Measurements from ENCODE around the gene FGG. TPM values are rescaled to one million over a fixed set of nuclear protein-coding genes. Genes with fewer than 3 reads are reported as not detected.

Gene FGG
- total RNA-seq, 4 donors from 2014 or later: not detected

DNA sequence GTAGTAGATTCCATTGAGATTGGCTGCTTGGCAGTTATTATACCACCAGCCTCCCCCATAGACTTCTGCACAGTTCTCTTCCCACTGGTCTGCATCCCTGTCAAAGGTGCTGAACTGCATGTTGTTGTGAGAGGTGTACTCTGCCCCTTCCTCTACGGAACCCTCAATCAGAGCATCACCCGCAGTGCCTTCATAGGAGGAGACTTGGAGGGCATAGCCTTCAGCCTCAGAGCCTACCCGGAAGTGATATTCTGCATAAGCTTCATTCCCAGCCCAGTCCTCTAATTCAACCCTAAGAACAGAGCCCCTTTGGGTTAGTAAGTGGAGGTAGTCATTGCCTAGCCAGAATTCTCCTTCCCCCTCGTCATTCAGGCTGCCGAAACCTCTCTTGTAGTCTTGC, 28.2 kb downstream of the FGG start:
- TF ChIP-seq POLR2A (IDR thresholded peaks at IDR 0.05): no peak
- TF ChIP-seq, protein P1, sequence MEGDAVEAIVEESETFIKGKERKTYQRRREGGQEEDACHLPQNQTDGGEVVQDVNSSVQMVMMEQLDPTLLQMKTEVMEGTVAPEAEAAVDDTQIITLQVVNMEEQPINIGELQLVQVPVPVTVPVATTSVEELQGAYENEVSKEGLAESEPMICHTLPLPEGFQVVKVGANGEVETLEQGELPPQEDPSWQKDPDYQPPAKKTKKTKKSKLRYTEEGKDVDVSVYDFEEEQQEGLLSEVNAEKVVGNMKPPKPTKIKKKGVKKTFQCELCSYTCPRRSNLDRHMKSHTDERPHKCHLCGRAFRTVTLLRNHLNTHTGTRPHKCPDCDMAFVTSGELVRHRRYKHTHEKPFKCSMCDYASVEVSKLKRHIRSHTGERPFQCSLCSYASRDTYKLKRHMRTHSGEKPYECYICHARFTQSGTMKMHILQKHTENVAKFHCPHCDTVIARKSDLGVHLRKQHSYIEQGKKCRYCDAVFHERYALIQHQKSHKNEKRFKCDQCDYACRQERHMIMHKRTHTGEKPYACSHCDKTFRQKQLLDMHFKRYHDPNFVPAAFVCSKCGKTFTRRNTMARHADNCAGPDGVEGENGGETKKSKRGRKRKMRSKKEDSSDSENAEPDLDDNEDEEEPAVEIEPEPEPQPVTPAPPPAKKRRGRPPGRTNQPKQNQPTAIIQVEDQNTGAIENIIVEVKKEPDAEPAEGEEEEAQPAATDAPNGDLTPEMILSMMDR (IDR thresholded peaks at IDR 0.05): no peak
- Histone ChIP-seq H3K27me3 (no peaks in the 10 kb centered on the region), H3K27ac (no peak overlapping the region), H3K36me3 (no peaks in the 10 kb centered on the region), H3K4me1 (no peaks in the 10 kb centered on the region), H3K9me3 (no peaks in the 10 kb centered on the region), H3K4me3 (no peak overlapping the region)
- DNase-seq: no peak

DNA sequence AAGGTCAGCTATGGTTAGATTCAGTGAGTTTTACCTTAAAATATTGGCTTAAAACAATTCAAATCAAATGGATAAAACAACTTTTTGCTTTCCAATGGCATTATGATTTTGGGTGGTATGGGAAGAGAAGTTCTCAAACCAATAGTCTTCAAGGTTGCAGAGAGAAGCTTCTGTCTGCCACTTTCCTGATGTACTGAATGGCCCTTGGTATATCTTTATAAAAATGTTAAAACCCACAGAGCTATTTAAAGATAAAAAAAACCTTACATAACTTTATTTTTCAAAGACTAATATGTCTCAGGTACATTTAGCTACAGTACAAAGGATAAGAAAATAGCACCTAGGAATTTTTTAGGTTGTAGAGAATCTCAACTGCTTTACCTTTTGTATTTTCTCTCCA, 28.8 kb downstream of the FGG start:
- Histone ChIP-seq H3K9me3 (no peaks in the 10 kb centered on the region), H3K4me1 (no peaks in the 10 kb centered on the region), H3K4me3 (no peak overlapping the region), H3K36me3 (no peaks in the 10 kb centered on the region), H3K27ac (no peak overlapping the region), H3K27me3 (no peaks in the 10 kb centered on the region)
- no peak for TF ChIP-seq POLR2A (IDR thresholded peaks at IDR 0.05)
- TF ChIP-seq, protein P1 (IDR thresholded peaks at IDR 0.05): no peak
- DNase-seq: no peak

DNA sequence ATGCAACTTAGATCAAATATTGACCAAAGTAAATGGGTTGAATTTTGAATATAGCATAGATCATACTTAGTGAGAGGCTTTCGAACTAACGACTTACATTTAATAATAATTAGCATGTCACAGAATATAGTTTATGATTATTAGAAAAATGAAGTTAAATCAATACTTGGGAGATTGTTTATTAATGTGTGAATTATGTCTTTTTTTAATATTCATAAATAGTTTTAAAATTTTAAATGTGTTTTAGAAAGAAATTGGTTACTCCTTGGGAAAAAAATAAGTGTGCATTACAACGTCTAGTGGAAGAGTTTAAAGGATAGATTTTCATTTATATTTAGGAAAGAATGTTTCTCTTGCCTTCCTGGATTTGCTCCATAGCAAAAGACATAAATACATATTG, 29.2 kb downstream of the FGG start:
- TF ChIP-seq POLR2A (IDR thresholded peaks at IDR 0.05): no peak
- TF ChIP-seq, protein P1 (IDR thresholded peaks at IDR 0.05): no peak
- no peak overlapping the region for H3K27ac ChIP-seq
- no peaks in the 10 kb centered on the region for H3K36me3 ChIP-seq
- no peak for DNase-seq
- H3K4me3 ChIP-seq: no peak overlapping the region
- no peaks in the 10 kb centered on the region for H3K4me1 ChIP-seq
- H3K27me3 ChIP-seq: no peaks in the 10 kb centered on the region
- no peaks in the 10 kb centered on the region for H3K9me3 ChIP-seq

DNA sequence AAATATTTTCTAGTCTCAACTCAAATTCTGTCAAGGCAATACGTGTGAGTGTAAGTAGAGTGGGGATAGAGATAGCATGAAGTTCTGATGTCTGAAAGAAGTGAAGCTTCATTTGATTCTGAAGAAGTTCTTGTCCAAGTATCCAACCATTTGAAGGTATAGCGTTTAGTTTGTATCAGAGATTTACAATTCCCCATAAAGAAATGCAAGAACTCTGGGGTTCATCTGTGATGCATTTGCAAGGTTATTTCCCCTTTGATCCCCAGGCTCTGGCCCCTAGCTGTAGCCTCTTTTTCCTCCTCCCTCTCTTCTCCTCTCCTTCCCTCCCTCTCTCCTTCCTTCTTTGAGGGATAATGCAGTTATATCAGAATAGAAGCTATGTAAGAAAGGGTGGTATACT, 29.7 kb downstream of the FGG start:
- Histone ChIP-seq H3K27ac (no peak overlapping the region), H3K4me1 (no peaks in the 10 kb centered on the region), H3K4me3 (no peak overlapping the region), H3K36me3 (no peaks in the 10 kb centered on the region), H3K27me3 (no peaks in the 10 kb centered on the region), H3K9me3 (no peaks in the 10 kb centered on the region)
- TF ChIP-seq POLR2A (IDR thresholded peaks at IDR 0.05): no peak
- TF ChIP-seq, protein P1 (IDR thresholded peaks at IDR 0.05): no peak
- no peak for DNase-seq

DNA sequence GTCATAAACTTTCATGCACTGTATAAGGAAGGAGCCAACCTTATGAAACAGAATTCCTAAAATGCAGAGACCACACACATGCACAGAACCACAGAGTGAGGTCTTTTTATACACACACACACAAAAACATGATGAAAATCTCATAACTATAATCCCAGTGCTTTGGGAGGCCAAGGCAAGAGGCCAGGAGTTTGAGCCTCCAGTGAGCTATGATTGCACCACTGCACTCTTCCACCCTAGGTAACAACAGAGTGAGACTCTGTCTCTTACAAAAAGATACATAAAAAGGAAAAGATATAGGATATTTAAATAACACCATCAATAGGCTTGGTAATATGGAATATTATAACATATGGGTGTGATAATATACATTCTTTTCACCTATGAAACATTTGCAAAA, 32.5 kb downstream of the FGG start:
- DNase-seq: no peak
- Histone ChIP-seq H3K27ac (no peak overlapping the region), H3K27me3 (no peaks in the 10 kb centered on the region), H3K36me3 (no peaks in the 10 kb centered on the region), H3K9me3 (no peaks in the 10 kb centered on the region), H3K4me1 (no peaks in the 10 kb centered on the region), H3K4me3 (no peak overlapping the region)
- no peak for TF ChIP-seq POLR2A (IDR thresholded peaks at IDR 0.05)
- TF ChIP-seq, protein P1 (IDR thresholded peaks at IDR 0.05): no peak

DNA sequence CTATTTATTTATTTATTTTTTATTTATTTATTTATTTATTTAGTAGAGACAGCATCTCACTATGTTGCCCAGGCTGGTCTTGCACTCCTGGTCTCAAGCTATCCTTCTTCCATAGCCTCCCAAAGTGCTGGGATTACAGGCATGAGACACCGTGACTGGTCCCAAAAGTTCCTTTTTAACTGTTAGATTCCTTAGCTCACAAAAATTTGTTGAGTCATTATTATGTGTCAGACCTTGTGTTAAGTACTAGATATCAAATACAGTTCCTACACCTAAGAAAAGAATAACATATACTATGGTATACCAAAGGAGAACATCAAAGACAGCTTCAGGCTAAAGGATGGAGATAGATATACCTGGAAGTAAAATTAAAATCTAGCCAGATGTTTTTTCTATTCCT, 33.5 kb downstream of the FGG start:
- Histone ChIP-seq H3K27ac (no peak overlapping the region), H3K9me3 (no peaks in the 10 kb centered on the region), H3K36me3 (no peaks in the 10 kb centered on the region), H3K27me3 (no peaks in the 10 kb centered on the region), H3K4me3 (no peak overlapping the region), H3K4me1 (no peaks in the 10 kb centered on the region)
- TF ChIP-seq POLR2A (IDR thresholded peaks at IDR 0.05): no peak
- TF ChIP-seq, protein P1 (IDR thresholded peaks at IDR 0.05): no peak
- DNase-seq: no peak

All from Peyer's patch (tissue), 4 donors.